PFSK-1 (cell line): ENCODE measurements around the gene PSMG1.

Experiments
- POLR2AphosphoS5 ChIP-seq: IDR thresholded peaks from 2 replicates; pipeline ENCODE4 v1.6.1; 2012; ENCODE audit warnings: low read depth, mild to moderate bottlenecking, control low read depth, low read length, moderate library complexity
- TAF1 ChIP-seq: IDR thresholded peaks from 2 replicates; pipeline ENCODE4 v1.6.1; 2012; ENCODE audit warnings: low read length, control low read depth, borderline replicate concordance; ENCODE audit not compliant: insufficient read depth

DNA sequence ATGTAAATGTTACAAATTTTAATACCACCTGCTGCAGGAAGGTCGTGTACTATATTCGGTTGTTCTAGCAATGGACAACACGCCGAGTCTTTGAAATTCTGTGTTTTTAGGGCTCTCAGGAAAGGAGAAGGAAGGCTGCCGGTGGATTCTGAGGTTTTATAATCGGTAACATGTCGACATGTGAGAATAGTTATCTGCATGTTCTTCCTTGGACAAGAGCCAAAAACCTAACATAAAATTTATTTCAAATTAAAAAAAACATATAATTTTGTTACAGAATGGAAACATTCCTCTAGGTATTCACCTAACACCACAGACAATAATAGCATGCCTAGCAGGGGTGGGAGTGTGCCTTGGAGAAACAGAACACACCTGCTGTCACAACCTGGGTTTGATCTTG, 4.8 kb downstream of the PSMG1 start:
- TF ChIP-seq TAF1 (no peak), POLR2AphosphoS5 (no peak)
